Activated T-helper 1 cell treated with anti-CD3 and anti-CD28 coated beads, Interleukin-12 subunit alpha, Interleukin-12 subunit beta, Interleukin-2, Interleukin-4 antibody, amounts not matched to agents 30 ng/mL and 10 ng/mL and 1 ng/mL, durations not matched to agents 14 hours and 24 hours and 36 hours (primary cell): Measurements from ENCODE around the gene TMEM164. TPM values are rescaled to one million over a fixed set of nuclear protein-coding genes. Genes with fewer than 3 reads are reported as not detected.
A peak's percentile ranks its signal among the peaks of the same experiment; 100 is the strongest.

ENCODE experiments used
- DNase-seq: peaks from one replicate; pipeline ENCODE4 v3.0.0; 2021; ENCODE audit warnings: low spot score
- H3K27ac Mint-ChIP-seq: one replicate; pipeline ENCODE4 v1.8.0; 2021; ENCODE audit warnings: mild to moderate bottlenecking, mixed read lengths
- H3K27me3 Mint-ChIP-seq: one replicate; pipeline ENCODE4 v1.8.0; 2022; ENCODE audit warnings: mild to moderate bottlenecking, moderate library complexity, mixed read lengths; ENCODE audit not compliant: insufficient read depth
- H3K36me3 Mint-ChIP-seq: one replicate; pipeline ENCODE4 v1.8.0; 2021; ENCODE audit warnings: low read depth, mixed read lengths
- H3K4me1 Mint-ChIP-seq: one replicate; pipeline ENCODE4 v1.8.0; 2021; ENCODE audit warnings: low read depth, mixed read lengths
- H3K4me3 Mint-ChIP-seq: one replicate; pipeline ENCODE4 v1.8.0; 2021; ENCODE audit warnings: mild to moderate bottlenecking, moderate library complexity, mixed read lengths
- H3K9me3 Mint-ChIP-seq: one replicate; pipeline ENCODE4 v1.8.0; 2021; ENCODE audit warnings: mixed read lengths
- intact Hi-C: fragments of 100-400 bp; cut with micrococcal nuclease; formaldehyde crosslinking; loops from one replicate; pipeline ENCODE4 v1.15.1; 2024
- total RNA-seq: library from RNA; stranded (reverse); gene quantifications from 2 replicates; pipeline ENCODE4 v1.2.3, GENCODE V29; 2022

The TMEM164 gene
- total RNA-seq, 1 donor from 2014 or later: 19.1 TPM

DNA sequence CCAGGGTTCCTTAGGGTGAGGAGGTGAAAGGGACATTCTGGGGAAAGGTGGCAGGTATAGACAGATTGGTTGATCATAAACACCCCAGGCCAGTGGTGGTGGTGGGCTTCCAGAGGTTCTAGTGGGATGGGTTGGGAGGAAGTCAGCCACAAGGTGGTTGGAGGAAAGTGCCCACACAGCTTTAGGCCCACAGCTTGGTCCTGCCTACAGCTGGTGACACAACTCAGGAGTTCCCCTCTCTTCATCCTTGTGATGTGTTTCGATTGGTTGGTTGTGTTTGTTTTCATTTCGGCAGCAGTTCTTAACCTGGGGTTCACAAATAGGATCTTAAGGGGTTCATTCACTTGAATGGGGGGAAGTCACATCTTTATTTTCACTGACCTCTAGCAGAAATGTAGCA is 157.0 kb downstream of the TMEM164 start:
- Mint-ChIP-seq H3K27me3 (no peaks in the 10 kb centered on the region), H3K27ac (no peak overlapping the region), H3K4me1 (peaks cover 20% of the 10 kb centered on the region), H3K4me3 (no peak overlapping the region), H3K9me3 (no peaks in the 10 kb centered on the region), H3K36me3 (no peaks in the 10 kb centered on the region)
- DNase-seq: no peak
- intact Hi-C loops: loop anchor here (1.0 to 2.0 kb wide), 3 partner anchors 157 to 253 kb away; no protein-coding TSS in a partner anchor

DNA sequence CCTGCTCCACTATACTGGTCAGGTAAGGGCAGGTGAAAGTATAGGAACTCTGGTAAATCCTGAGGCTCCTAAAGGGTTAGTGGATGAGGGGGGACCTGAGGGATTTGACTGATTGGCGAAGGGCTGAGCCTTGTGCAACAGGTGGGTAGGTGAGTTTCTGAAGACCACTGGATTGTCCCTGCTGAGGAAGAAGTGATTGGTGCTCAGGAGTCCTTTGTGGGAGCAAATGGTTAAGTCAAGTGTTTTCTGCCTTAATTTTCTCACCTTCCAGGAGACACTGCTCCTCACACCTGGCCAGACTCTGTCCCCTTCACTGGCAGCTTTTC is 158.4 kb downstream of the TMEM164 start:
- Mint-ChIP-seq H3K27me3 (no peaks in the 10 kb centered on the region), H3K4me3 (no peak overlapping the region), H3K27ac (no peak overlapping the region), H3K36me3 (no peaks in the 10 kb centered on the region), H3K9me3 (no peaks in the 10 kb centered on the region), H3K4me1 (peaks cover 15% of the 10 kb centered on the region)
- DNase-seq: no peak
- intact Hi-C loops: loop anchor here (2.0 kb wide), 1 partner anchor 155 kb away; no protein-coding TSS in a partner anchor

DNA sequence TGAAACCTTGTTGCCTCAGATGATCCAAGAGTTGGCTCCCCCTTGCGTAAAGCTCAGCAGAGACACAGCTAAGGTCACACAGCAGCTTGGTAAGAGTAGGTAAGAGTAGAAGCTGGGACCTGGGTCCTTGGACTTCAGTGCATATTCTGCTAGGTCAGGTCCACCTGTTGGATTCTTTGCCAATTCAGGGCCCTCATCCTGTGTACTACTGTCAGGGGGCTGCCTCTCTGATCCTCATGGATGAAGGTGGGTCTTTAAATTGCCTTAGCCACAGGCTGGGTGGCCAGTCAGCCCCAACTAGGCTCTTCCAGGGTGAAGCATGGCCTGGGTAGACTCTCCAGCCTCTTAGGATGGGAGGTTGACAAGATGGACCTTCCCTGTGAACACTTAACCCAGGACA is 159.2 kb downstream of the TMEM164 start:
- Mint-ChIP-seq H3K4me3 (no peak overlapping the region), H3K27me3 (no peaks in the 10 kb centered on the region), H3K27ac (no peak overlapping the region), H3K4me1 (peaks cover 15% of the 10 kb centered on the region), H3K9me3 (no peaks in the 10 kb centered on the region), H3K36me3 (no peaks in the 10 kb centered on the region)
- intact Hi-C loops: no loop called here
- no peak for DNase-seq

DNA sequence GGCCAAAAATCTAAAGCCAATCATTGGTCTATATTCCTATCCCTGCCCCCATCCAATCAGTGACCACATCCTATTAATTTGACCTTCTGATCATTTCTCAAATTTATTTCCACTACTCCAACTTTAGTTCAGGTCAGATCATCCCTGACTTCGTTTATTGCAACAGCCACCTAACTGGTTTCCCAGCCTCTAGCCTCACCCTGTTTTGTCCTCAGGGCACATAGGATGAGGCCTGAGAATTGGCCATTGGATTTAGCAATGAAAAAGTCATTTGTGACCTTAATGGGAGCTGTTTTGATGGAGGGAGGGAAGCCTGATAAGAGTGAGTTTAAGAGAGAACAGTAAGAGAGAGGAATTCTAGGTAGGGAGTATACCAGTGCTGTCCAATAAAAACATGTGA is 160.0 kb downstream of the TMEM164 start:
- no peaks in the 10 kb centered on the region for H3K9me3 Mint-ChIP-seq
- H3K27ac Mint-ChIP-seq: no peak overlapping the region
- no peaks in the 10 kb centered on the region for H3K36me3 Mint-ChIP-seq
- DNase-seq: no peak
- H3K27me3 Mint-ChIP-seq: no peaks in the 10 kb centered on the region
- no peak overlapping the region for H3K4me3 Mint-ChIP-seq
- peaks cover 15% of the 10 kb centered on the region for H3K4me1 Mint-ChIP-seq
- intact Hi-C loops: no loop called here

DNA sequence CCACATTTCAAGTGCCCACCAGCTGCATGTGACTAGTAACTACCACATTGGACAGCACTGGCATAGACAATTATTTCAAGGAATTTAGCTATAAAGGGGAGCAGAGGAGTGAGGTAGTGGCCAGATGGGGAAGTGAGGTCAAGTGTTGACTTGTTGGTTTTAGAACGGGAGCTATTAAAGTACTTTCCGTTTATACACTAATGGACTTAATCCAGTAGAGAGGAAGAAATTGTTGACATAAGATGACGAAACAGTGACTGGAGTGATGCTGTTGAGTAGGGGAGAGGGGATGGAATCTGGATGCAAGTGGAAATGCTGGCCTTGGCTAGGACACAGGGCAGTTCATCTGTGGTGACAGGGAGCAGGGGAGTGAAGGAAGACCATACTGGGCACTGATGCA is 160.6 kb downstream of the TMEM164 start:
- no peaks in the 10 kb centered on the region for H3K27me3 Mint-ChIP-seq
- intact Hi-C loops: no loop called here
- no peaks in the 10 kb centered on the region for H3K9me3 Mint-ChIP-seq
- H3K36me3 Mint-ChIP-seq: no peaks in the 10 kb centered on the region
- no peak overlapping the region for H3K4me3 Mint-ChIP-seq
- no peak for DNase-seq
- H3K27ac Mint-ChIP-seq: no peak overlapping the region
- peaks cover 15% of the 10 kb centered on the region for H3K4me1 Mint-ChIP-seq

DNA sequence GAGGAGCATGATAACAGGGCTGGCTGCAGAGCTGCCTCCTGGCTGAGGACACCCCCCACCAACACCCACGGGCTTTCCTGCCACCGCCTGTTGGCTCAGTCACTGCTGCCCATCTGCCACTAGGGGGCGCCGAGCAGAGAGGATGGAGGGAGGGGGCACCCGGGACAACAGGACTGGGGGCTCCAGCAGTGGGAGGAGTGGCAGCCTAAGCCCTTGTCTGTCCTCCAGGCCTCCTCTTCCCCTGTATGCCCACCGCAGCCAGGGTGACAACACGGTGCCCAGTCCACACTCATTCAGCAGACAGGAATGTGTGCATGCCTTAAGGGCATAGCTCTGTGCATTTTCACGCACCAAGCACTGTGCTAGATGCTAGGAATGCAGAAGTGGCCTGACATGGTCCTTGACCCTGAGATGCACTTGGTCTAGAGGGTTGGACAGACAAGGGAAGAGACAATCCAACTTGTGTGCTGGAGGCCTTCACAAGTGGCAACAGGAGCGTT is 165.1 kb downstream of the TMEM164 start:
- H3K36me3 Mint-ChIP-seq: peaks cover 5% of the 10 kb centered on the region
- no peak overlapping the region for H3K4me3 Mint-ChIP-seq
- intact Hi-C loops: no loop called here
- H3K27me3 Mint-ChIP-seq: no peaks in the 10 kb centered on the region
- no peaks in the 10 kb centered on the region for H3K4me1 Mint-ChIP-seq
- no peak overlapping the region for H3K27ac Mint-ChIP-seq
- DNase-seq: peak; percentile 10
- no peaks in the 10 kb centered on the region for H3K9me3 Mint-ChIP-seq

DNA sequence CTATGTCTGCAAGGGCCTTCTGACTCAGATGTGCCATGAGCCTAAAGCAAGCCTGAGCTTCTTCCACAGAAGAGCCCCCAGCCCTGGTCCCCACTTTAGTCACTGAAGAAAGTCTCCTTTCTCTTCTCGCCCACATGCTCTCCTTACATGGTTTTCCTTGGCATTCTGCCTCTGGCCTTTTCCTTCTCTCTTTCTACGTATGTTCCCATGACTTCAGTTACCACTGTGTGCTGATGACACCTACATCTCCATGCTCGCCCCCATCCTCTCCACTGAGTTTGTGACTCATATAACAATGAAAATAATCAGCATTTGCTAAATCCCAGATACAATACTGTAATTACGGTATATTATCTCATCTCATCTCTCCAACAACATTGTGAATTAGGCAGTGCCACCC is 165.7 kb downstream of the TMEM164 start:
- no peak overlapping the region for H3K27ac Mint-ChIP-seq
- no peak for DNase-seq
- H3K27me3 Mint-ChIP-seq: no peaks in the 10 kb centered on the region
- H3K36me3 Mint-ChIP-seq: peaks cover 5% of the 10 kb centered on the region
- H3K4me1 Mint-ChIP-seq: no peaks in the 10 kb centered on the region
- H3K9me3 Mint-ChIP-seq: no peaks in the 10 kb centered on the region
- intact Hi-C loops: no loop called here
- H3K4me3 Mint-ChIP-seq: no peak overlapping the region

DNA sequence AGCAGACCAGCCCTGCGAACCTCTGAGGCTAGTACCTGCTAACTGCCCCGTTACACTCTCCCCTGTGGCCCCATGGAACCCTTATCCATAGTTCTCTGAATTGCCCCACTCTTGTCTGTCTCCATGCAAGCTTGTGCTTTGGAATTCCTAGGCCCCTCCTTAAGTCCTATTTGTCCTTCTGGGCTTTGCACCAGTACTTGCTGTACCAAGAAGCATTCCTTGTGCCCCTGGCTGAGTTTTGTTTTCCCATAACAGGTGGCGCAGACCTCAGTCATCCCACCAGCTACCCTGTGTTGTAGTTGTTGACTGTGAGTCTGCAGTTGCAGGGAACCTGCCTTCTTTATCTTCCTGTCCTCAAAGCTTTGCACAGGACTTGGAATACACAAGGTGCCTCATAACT is 167.1 kb downstream of the TMEM164 start:
- Mint-ChIP-seq H3K27me3 (no peaks in the 10 kb centered on the region), H3K4me3 (no peak overlapping the region), H3K4me1 (no peaks in the 10 kb centered on the region), H3K36me3 (peaks cover 5% of the 10 kb centered on the region), H3K27ac (no peak overlapping the region), H3K9me3 (no peaks in the 10 kb centered on the region)
- DNase-seq: no peak
- intact Hi-C loops: no loop called here

DNA sequence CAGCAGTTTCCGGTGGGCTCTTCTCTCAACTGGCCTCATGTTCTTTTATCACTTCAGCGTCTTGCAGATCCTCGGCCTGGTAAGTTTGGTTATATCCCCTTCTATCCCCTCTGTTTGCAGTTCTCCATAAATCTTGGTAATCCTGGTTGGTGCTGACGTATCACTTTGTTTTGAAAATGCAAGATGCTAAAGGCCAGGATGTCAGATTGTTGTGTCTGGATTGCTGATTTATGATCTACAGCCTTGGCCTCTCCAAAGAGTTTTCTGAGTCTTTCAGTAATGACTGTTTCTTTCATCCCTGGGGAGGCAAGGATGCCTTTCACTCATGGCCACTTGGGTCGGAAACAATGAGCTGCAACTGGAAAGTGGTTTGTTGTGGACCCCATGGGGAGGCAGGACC is 168.5 kb downstream of the TMEM164 start:
- Mint-ChIP-seq H3K27me3 (no peaks in the 10 kb centered on the region), H3K27ac (no peak overlapping the region), H3K9me3 (no peaks in the 10 kb centered on the region), H3K4me3 (no peak overlapping the region), H3K4me1 (no peaks in the 10 kb centered on the region), H3K36me3 (peaks cover 8% of the 10 kb centered on the region)
- intact Hi-C loops: no loop called here
- DNase-seq: no peak

DNA sequence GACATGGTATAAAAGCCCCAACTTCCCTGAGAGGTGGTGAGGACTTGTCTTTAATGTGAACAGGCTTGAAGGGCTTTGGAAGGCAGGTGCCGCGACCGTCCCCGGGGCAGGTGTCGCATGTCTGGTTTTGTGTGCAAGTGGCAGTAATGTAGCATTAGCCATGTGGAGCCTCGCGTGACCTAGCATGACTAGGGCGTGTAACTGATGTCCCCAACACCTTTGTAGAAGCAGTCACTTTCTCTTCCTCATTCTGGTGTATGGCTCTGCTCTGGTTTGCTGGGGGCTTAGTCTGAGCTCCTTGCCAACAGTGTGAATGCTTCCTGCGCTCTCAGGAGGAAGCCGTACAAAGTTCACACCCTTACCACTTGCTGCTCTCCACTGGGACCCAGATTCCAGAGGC is 169.3 kb downstream of the TMEM164 start:
- no peak overlapping the region for H3K4me3 Mint-ChIP-seq
- no peak for DNase-seq
- peaks cover 8% of the 10 kb centered on the region for H3K36me3 Mint-ChIP-seq
- H3K27ac Mint-ChIP-seq: no peak overlapping the region
- H3K27me3 Mint-ChIP-seq: no peaks in the 10 kb centered on the region
- no peaks in the 10 kb centered on the region for H3K9me3 Mint-ChIP-seq
- intact Hi-C loops: no loop called here
- no peaks in the 10 kb centered on the region for H3K4me1 Mint-ChIP-seq

DNA sequence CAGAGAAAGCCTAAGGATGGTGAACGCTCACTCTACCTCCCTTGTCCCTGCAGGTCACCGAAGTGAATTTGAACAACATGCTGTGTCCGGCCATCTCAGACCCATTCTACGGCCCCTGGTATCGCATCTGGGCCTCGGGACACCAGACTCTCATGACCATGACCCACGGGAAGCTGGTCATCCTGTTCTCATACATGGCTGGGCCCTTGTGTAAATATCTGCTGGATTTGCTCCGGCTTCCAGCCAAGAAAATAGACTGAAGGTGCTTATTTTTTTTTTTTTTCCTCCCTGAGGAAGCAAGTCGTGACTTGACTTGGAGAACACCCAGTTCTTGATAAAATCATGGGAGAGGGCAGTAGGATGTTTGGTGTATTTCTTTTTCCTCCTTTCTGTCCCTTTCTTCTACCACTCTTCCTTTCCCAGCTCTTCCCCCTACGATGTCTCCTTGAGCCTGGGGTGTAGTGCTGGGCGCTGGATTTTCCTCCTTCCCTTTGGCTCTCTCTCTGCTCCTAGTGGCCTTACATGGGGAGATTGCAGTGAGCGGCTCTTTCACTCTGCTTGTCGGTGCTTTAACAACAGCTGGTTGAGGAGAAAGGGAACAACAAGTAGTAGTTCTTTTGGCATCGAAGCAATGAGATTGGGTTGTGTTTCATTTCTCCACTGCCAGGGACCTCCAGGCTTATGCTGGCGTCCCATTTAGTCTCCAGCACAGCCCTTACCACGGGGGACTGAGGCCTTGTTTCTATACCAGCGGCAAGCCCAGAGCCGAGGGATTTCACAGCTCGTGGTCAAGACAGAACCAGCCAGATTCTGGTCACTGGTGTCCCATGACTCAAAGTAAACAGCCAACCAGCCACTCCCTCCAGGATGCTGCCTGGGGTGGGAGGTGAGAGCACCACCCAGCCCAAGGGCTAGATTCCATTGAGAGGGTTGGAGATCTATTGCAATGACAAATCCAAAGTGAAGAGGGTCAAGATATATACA is 170.6 kb downstream of the TMEM164 start:
- Mint-ChIP-seq H3K9me3 (no peaks in the 10 kb centered on the region), H3K4me3 (no peak overlapping the region), H3K27ac (no peak overlapping the region), H3K4me1 (no peaks in the 10 kb centered on the region), H3K36me3 (peaks cover 8% of the 10 kb centered on the region), H3K27me3 (no peaks in the 10 kb centered on the region)
- intact Hi-C loops: no loop called here
- no peak for DNase-seq

DNA sequence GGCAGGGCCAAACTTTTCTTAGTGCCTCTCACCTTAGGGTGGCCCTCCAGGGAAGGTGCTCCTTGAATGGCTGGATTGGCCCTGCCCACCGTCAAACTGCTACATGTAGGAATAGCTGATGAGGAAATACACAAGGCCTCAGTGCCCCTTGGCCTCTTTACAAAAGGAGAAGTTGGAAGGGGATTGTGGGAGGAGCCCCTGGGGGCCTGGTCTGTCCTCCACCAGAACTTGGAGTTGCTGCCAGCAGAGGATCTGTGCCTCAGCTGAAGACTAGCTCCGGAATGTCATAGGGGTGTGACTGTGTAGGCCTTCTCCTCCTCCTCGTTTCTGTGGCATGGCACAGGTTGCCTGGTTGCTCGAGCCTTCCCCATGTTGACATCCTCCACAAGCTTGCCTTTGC is 172.2 kb downstream of the TMEM164 start:
- peaks cover 2% of the 10 kb centered on the region for H3K4me1 Mint-ChIP-seq
- no peak for DNase-seq
- intact Hi-C loops: no loop called here
- H3K27me3 Mint-ChIP-seq: no peaks in the 10 kb centered on the region
- peak overlapping the region; percentile 65 for H3K27ac Mint-ChIP-seq
- no peaks in the 10 kb centered on the region for H3K9me3 Mint-ChIP-seq
- H3K36me3 Mint-ChIP-seq: peaks cover 8% of the 10 kb centered on the region
- H3K4me3 Mint-ChIP-seq: no peak overlapping the region

DNA sequence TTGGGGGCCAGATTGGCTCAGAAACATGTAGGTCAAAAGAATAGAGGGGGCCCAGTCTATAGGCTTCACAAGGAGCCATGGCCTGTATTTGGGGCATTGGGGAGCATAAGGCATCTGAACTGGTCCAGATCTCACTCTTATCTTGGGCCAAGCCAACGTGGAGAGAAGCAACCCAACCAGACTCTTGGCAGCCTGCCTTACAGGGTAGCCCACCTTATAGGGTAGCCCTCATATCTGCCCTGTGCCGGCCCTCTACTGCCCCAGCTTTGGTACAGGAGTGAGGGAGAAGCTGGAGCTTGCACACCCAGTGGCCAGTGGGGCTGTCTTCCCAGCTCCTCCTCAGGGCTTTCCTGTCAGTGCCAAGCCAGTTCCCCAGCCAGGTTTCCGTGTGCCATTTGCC is 172.8 kb downstream of the TMEM164 start:
- intact Hi-C loops: no loop called here
- no peak for DNase-seq
- H3K4me1 Mint-ChIP-seq: peaks cover 4% of the 10 kb centered on the region
- H3K27me3 Mint-ChIP-seq: no peaks in the 10 kb centered on the region
- H3K4me3 Mint-ChIP-seq: no peak overlapping the region
- H3K9me3 Mint-ChIP-seq: no peaks in the 10 kb centered on the region
- peaks cover 8% of the 10 kb centered on the region for H3K36me3 Mint-ChIP-seq
- no peak overlapping the region for H3K27ac Mint-ChIP-seq
